ENCODE results near the gene ZBTB20.

Gene ZBTB20

DNA sequence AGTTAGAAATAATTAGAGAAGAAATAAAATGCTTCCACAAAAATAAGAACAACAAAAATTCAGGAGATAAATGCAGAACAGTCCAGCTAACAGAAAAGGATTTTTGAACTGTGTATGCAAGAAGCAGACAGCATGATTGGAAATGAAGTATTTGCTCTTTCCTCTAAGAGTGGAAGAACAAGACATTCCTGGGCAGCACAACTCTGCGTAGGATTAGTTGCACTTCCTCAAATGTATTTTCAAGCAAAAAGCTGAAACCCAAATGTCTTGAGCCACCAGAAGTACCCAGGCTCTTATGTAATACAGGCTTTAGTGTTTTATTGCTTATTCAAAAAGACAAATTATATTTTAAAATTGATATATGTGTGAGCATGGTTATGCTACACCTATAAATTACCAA lies 127.2 kb downstream of the ZBTB20 start:
- in situ Hi-C loops (cut with MboI; ENCODE audit: low pct_unique_long_range_greater_than_20kb, low sequenced_read_pairs, unreplicated experiment): no loop called here
- no peak for TF ChIP-seq CTCF (IDR thresholded peaks at IDR 0.05; ENCODE audit: extremely low read depth, insufficient read depth, missing control alignments)
- DNase-seq (ENCODE audit: low spot score): no peak

DNA sequence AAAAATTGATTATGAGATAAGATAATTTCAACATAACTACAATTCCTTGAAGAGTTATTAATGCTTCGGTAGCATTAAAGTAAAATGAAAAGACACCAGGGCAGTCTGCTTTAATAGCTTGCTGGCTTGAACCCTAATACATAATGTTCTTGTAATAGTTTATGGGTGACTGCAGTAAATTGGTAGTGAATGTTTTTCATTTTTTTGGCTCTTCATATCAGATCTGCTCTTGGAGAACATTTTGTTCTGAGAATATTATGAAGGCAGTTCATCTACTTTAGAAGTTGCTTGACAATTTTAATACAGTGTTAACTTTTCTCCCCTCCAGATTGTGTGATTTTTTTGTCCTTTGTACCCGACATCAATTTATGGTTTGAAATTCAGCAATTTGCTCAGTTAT lies 128.4 kb downstream of the ZBTB20 start:
- no peak for DNase-seq (ENCODE audit: low spot score)
- in situ Hi-C loops (cut with MboI; ENCODE audit: low pct_unique_long_range_greater_than_20kb, low sequenced_read_pairs, unreplicated experiment): no loop called here
- no peak for TF ChIP-seq CTCF (IDR thresholded peaks at IDR 0.05; ENCODE audit: extremely low read depth, insufficient read depth, missing control alignments)

- TF ChIP-seq CTCF (IDR thresholded peaks at IDR 0.05; ENCODE audit: extremely low read depth, insufficient read depth, missing control alignments): no peak
- in situ Hi-C loops (cut with MboI; ENCODE audit: low pct_unique_long_range_greater_than_20kb, low sequenced_read_pairs, unreplicated experiment): no loop called here
- no peak for DNase-seq (ENCODE audit: low spot score)
Observed at GRCh38 chr3:115007966-115008365, 139.1 kb downstream of the ZBTB20 start.

DNA sequence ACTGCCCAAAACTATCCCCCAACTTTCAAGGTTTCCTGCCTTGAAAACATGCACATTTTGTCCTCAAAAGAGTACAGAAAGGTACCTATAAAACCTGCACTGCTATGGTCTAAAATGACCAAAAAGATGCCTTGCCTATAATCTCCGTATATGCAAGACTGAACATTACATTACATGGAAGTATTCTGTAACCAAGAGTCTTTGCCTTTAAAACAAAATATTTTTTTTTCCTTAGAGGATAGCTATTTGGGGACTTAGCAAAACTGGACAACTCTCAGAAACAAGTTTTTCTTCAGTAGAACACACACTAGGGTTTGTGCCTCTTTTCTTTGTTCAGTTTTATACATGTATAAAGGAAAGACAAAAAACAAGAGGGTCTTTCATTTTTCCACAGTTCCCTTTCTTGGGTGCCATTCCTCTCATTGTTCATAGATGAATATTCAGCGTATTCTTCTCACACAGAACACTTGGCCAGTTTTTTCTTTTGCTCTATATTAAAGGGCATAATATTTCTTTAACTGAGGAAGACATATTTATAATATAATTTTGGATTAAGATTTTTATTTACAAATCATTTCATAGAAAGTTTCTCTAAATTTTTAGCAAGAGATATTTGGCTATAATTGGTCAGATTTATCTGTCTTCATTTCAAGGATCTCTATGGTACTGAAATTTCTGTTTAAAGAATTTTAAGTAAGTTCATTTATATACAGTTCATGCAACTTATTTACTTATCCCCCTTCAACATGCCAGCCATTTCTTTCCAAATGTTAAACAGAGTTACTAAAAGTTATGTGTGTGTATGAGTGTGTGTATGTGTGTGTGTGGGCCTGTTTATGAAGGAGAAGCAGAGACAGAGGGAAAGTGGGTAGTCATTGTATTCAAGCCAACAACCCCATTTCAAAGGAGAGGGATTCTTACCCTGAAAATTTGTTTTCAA lies 142.6 kb downstream of the ZBTB20 start:
- no peak for TF ChIP-seq CTCF (IDR thresholded peaks at IDR 0.05; ENCODE audit: extremely low read depth, insufficient read depth, missing control alignments)
- in situ Hi-C loops (cut with MboI; ENCODE audit: low pct_unique_long_range_greater_than_20kb, low sequenced_read_pairs, unreplicated experiment): no loop called here
- DNase-seq (ENCODE audit: low spot score): no peak

GRCh38 chr3:114998971-114999579 lies 148.0 kb downstream of the ZBTB20 start:
- in situ Hi-C loops (cut with MboI; ENCODE audit: low pct_unique_long_range_greater_than_20kb, low sequenced_read_pairs, unreplicated experiment): no loop called here
- DNase-seq (ENCODE audit: low spot score): no peak
- no peak for TF ChIP-seq CTCF (IDR thresholded peaks at IDR 0.05; ENCODE audit: extremely low read depth, insufficient read depth, missing control alignments)

DNA sequence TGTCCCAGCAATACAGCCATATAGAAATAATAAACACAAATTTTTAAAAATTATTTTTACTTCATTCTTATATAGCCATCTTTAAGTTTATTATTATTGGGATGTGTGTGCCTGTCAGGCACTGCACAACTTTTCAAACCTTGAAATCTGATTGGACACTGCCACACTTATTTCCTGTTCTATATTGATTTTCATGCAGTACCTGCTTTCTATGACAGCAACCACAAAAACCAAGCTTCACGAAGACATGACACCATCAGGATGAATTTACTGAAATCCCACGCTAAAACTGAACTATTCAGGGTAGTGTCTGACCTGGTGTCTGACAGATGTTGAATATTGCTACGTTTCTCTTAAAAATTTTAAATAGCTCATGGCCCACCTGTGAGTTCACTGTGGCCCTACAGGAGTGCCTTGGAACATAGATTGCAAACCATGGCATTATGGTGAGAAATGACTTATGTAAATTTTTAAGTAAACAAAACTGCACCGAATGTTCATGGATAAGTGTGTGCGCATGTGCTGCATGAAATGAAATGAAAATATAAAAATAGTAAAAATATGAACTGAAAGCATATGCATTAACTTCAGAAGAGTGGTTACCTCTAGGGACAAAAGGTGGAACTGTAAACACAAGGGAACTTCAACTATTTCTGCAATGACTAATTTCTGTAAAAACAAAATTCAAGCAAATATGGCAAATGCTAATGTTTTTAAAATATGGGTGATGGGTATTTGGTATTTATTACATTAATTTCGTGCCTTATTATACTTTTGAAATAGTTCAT lies 152.3 kb downstream of the ZBTB20 start:
- no peak for DNase-seq (ENCODE audit: low spot score)
- TF ChIP-seq CTCF (IDR thresholded peaks at IDR 0.05; ENCODE audit: extremely low read depth, insufficient read depth, missing control alignments): no peak
- in situ Hi-C loops (cut with MboI; ENCODE audit: low pct_unique_long_range_greater_than_20kb, low sequenced_read_pairs, unreplicated experiment): no loop called here
